SH-SY5Y (cell line): ENCODE data around the gene SHISA4.

Experiments used
- GATA2 ChIP-seq: IDR thresholded peaks from 2 replicates; pipeline ENCODE4 v1.6.1; 2011; ENCODE audit warnings: mild to moderate bottlenecking, low read depth, low read length
- GATA3 ChIP-seq: IDR thresholded peaks from 2 replicates; pipeline ENCODE4 v1.6.1; 2011; ENCODE audit warnings: low read depth, mild to moderate bottlenecking, low read length, moderate library complexity

DNA sequence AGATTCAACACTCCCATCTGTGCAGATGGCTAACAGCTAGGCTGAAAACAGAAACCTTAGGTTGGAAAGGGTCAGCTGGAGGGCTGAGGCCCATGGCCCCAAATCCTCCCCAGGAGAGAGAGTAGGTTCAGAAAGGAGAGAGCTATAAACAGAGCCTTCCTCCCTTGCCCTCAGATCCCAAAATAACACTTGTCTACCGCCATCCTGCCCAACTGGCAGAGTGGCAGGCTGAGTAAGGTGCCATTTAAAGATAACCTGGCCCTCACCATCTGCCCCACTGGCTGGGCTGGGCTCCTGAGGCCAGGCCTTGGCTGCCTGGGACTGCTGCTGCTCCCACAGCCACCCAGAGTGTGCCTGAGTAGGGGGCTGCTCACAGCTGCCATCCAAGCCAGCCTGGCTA, 4.3 kb upstream of the SHISA4 start:
- TF ChIP-seq GATA2 = no peak
- TF ChIP-seq GATA3 = no peak
